ENCODE measurements around the gene KHDC1.
"Not testable (repeated sequence)": the region's sequence is repeated elsewhere in the genome, so short reads cannot be mapped to it uniquely, and the experiment has no call there.

KHDC1 gene

GRCh38 chr6:73193302-73193701 lies 69.7 kb downstream of the KHDC1 start:
- H3K36me3 ChIP-seq (replicated peaks); H3K4me1 ChIP-seq; in situ Hi-C loops (cut with MboI; ENCODE audit: low sequenced_read_pairs); H3K4me3 ChIP-seq; H3K27me3 ChIP-seq (ENCODE audit: low read depth); H3K9me3 ChIP-seq; DNase-seq (ENCODE audit: low spot score in 2 of 2): not testable (repeated sequence)
